ENCODE measurements around the gene AMIGO2.

DNA sequence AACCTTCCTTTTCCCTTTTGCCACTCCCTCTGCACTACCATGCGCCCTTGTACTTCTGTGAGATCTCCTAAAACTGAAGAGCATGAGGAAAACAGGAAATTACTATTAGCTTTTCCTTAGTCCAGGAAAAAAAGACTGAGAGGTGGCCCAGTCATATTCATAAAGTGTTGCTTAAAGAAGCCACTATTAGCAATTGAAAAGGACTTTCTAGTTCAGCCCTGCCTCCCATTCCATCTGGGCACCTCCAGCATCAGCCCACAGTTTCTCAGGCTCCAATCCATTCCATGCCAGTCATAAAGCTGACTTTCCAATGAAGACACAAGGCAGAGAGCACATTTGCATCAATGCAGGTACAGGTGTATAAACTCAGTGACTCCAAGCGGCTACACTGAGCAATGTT lies 19.9 kb upstream of the AMIGO2 start:
- no peak for TF ChIP-seq GATA3 (IDR thresholded peaks at IDR 0.05; ENCODE audit: low read depth, low read length)
- TF ChIP-seq GATA2 (IDR thresholded peaks at IDR 0.05; ENCODE audit: low read depth, low read length), result no peak
